Right lobe of liver (tissue), 4 donors: ENCODE measurements around the gene ZFP36L1.

Experiments
- CTCF ChIP-seq, 4 donors: fragments of 200-600 bp in 3 of 4; fragments of 450-650 bp in 1 of 4; IDR thresholded peaks; one replicate each; pipeline versions ENCODE4 v1.5.1 to v1.8.0; 2016 to 2022; ENCODE audit warnings: antibody characterized with exemption in 4 of 4, mild to moderate bottlenecking in 2 of 4
- POLR2A ChIP-seq: fragments of 450-650 bp; IDR thresholded peaks from one replicate; pipeline ENCODE4 v1.6.1; 2017; ENCODE audit warnings: antibody characterized with exemption, mild to moderate bottlenecking
- donor health status: DM: no; HTN: no; CAD: no.
- donor health status: DM: no; HTN: no; CAD: no.
- donor health status: DM: no; HTN: yes; CAD: no.

DNA sequence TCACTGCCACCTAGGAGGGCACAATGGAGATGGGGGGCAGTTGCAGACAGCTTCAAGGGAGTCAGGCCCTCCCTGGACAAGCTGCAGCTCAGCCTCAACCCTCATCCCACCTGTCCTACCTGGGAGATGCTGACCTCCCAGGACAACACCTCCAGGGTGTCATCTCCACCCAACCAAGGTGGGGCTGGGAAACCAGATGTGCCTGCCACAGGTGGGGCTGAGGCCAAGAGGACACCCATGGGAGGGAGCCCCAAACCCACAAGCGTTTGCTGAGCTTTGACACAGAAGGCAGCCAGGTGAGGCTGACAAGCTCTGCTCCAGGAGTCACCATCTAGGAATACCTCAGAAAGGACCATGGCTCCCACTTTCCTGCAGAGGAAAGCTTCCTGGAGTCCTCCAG, 31.5 kb downstream of the ZFP36L1 start:
- TF ChIP-seq CTCF (IDR thresholded peaks at IDR 0.05) (no peak), POLR2A (no peak)
